Spinal cord (tissue), 10 donors: Measurements from ENCODE around the gene HES4. TPM values are rescaled to one million over a fixed set of nuclear protein-coding genes. Genes with fewer than 3 reads are reported as not detected.

Experiments
- DNase-seq, 6 donors: peaks; one replicate each; pipeline versions ENCODE4 v3.0.0 to v3.0.0-alpha.2; 2013 to 2015; ENCODE audit warnings: low spot score in 6 of 6, low read depth in 4 of 6
- H3K27ac ChIP-seq: one replicate; pipeline ENCODE4 v1.5.1; 2013; ENCODE audit warnings: low read depth, low read length, control low read depth
- H3K27me3 ChIP-seq: one replicate; pipeline ENCODE4 v1.6.1; 2013; ENCODE audit warnings: low read length; ENCODE audit not compliant: control insufficient read depth, insufficient read depth
- H3K36me3 ChIP-seq: one replicate; pipeline ENCODE4 v1.6.1; 2013; ENCODE audit warnings: low read length; ENCODE audit not compliant: control insufficient read depth, insufficient read depth
- H3K4me1 ChIP-seq: one replicate; pipeline ENCODE4 v1.6.1; 2013; ENCODE audit warnings: low read length; ENCODE audit not compliant: control insufficient read depth, insufficient read depth
- H3K4me3 ChIP-seq: one replicate; pipeline ENCODE4 v1.5.1; 2013; ENCODE audit warnings: low read depth, low read length, control low read depth
- H3K9me3 ChIP-seq: one replicate; pipeline ENCODE4 v1.6.1; 2013; ENCODE audit warnings: low read length; ENCODE audit not compliant: control insufficient read depth, insufficient read depth
- WGBS: methylation state at CpG from one replicate; pipeline ENCODE4 v1.1.5; 2013; ENCODE audit warnings: missing lambda C conversion rate; ENCODE audit not compliant: insufficient coverage; 5-methylcytosine and 5-hydroxymethylcytosine counted together
- polyA plus RNA-seq, 2 donors: library from polyadenylated mRNA; unstranded; fragments of 120-200 nt; gene quantifications; one replicate each; pipeline ENCODE4 v1.2.1, GENCODE V29; 2013; ENCODE audit not compliant: insufficient read length in 2 of 2
- total RNA-seq, 2 donors: library from RNA; depleted of rRNA in 1 of 2; stranded (reverse); fragments of 120-200 nt in 1 of 2; fragments of >200 nt in 1 of 2; gene quantifications; one replicate each; pipeline versions ENCODE4 v1.2.3 to v1.2.4, GENCODE V29; 2013 to 2014
- donor health status: healthy.

Gene HES4
- total and polyA plus RNA-seq, 4 donors = 12.3 to 77.1 (median 73.2) TPM

DNA sequence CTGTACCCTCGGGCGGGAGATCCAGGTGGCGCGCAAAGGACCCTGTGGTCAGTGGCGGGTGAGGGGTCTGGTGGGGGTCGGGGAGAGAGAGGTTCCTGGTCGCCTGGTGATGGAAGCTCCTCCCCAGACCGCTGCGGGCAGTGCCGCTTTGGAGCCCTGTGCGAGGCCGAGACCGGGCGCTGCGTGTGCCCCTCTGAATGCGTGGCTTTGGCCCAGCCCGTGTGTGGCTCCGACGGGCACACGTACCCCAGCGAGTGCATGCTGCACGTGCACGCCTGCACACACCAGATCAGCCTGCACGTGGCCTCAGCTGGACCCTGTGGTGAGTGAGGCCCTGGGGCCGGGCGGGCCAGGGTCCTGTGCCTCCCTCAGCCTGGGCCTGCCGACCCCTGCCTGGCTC lies 43.5 kb upstream of the HES4 start:
- Histone ChIP-seq H3K4me3 (no peak overlapping the region), H3K36me3 (peaks cover 79% of the 10 kb centered on the region), H3K4me1 (peaks cover 22% of the 10 kb centered on the region), H3K27me3 (peaks cover 4% of the 10 kb centered on the region), H3K9me3 (no peaks in the 10 kb centered on the region), H3K27ac (no peak overlapping the region)
- WGBS = 94% methylated on average over 27 of the region's 27 CpGs
- no peak for DNase-seq

DNA sequence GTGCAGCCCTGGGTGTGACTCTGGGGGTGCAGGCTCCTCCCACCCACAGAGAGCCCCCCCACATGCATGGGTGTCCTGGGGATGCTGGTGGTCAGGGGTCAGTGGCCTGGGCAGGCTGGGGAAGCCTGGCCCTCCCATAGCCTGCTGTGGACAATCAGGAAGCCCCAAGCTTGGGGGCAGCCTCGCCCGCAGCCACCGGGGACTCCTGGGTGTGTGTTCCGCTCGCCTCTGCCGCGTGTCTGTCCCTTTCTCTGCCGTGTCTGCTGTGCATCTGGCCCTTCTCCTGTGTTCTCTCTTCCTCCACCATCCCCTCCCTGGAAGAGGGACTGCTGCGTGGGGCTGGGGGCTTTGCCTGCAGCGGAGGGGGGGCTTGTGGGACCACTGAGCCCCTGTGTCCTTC lies 42.9 kb upstream of the HES4 start:
- Histone ChIP-seq H3K36me3 (peaks cover 79% of the 10 kb centered on the region), H3K4me3 (no peak overlapping the region), H3K27ac (no peak overlapping the region), H3K9me3 (no peaks in the 10 kb centered on the region), H3K27me3 (peaks cover 4% of the 10 kb centered on the region), H3K4me1 (peaks cover 27% of the 10 kb centered on the region)
- no peak for DNase-seq
- 86% methylated on average over 10 of the region's 10 CpGs for WGBS

DNA sequence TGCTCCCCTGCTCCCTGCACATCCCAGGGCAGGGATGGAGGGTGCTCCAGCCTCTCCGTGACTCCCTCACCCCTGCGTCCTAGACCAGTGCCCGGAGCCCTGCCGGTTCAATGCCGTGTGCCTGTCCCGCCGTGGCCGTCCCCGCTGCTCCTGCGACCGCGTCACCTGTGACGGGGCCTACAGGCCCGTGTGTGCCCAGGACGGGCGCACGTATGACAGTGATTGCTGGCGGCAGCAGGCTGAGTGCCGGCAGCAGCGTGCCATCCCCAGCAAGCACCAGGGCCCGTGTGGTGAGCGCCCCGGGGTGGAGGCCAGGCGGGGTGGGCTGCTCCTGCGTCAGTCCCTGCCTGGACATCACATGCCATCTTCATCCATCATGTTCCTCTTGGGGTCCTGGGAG lies 42.0 kb upstream of the HES4 start:
- H3K4me1 ChIP-seq = peaks cover 31% of the 10 kb centered on the region
- H3K36me3 ChIP-seq = peaks cover 79% of the 10 kb centered on the region
- H3K27ac ChIP-seq = no peak overlapping the region
- 94% methylated on average over 23 of the region's 25 CpGs for WGBS
- no peak overlapping the region for H3K4me3 ChIP-seq
- no peak for DNase-seq
- H3K27me3 ChIP-seq = peaks cover 4% of the 10 kb centered on the region
- no peaks in the 10 kb centered on the region for H3K9me3 ChIP-seq

DNA sequence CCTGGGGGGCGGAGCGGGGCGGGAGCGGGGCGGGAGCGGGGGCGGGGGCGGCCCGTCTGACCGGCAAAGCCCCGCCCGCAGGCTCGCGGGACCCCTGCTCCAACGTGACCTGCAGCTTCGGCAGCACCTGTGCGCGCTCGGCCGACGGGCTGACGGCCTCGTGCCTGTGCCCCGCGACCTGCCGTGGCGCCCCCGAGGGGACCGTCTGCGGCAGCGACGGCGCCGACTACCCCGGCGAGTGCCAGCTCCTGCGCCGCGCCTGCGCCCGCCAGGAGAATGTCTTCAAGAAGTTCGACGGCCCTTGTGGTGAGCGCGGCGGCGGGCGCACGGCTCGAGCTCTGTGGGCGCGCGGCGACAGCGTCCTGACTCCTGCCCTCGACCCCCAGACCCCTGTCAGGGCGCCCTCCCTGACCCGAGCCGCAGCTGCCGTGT lies 41.2 kb upstream of the HES4 start:
- no peak for DNase-seq
- H3K4me3 ChIP-seq = no peak overlapping the region

DNA sequence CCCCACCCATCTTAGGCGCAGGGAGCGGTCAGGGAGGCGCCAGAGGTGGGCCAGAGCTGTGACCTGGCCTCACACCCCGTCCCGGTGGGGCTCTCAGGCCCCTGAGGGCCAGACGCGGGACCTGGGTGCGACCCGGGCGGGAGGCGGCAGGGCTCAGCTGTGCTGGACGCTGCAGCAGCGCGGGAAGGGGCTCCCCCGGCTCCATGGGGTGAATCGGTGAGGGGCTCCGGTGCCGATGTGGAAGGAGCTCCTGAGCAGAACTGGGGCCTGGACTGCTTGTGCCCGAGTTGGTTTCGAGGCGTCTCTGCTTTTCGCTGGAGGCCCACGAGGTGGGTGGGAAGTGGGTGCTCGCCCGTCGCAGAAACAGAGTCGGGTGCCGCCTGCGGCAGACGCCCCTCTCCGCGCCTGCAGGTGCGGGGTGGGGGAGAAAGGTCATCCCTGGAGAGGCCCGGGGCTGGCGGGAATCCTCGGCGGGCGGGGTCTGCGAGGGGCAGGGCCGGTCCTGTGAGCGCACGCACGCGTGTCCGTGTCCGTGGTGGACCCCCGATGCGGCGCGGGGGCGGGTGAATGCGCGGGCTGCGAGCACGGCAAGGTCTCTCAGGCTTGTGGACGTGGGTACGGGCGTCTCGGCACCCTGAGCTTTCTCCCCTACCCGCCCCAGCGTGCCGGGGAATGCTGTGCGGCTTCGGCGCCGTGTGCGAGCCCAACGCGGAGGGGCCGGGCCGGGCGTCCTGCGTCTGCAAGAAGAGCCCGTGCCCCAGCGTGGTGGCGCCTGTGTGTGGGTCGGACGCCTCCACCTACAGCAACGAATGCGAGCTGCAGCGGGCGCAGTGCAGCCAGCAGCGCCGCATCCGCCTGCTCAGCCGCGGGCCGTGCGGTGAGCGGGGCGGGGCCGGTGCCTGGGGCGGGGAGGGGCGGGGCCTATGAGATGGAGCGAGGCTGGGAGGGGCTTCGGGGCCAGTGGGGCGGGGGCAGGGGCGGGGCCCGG lies 40.4 kb upstream of the HES4 start:
- peak in 2 of 6 donors; percentile 91 to 94 for DNase-seq
- Histone ChIP-seq H3K27ac (no peak overlapping the region), H3K27me3 (peaks cover 4% of the 10 kb centered on the region)

More for the DNA sequence above, 41.2 kb upstream of the HES4 start:
- H3K27ac ChIP-seq = no peak overlapping the region
- peaks cover 79% of the 10 kb centered on the region for H3K36me3 ChIP-seq
- H3K27me3 ChIP-seq = peaks cover 4% of the 10 kb centered on the region
- H3K4me1 ChIP-seq = peaks cover 38% of the 10 kb centered on the region
- no peaks in the 10 kb centered on the region for H3K9me3 ChIP-seq
- 35% methylated on average over 54 of the region's 60 CpGs for WGBS

DNA sequence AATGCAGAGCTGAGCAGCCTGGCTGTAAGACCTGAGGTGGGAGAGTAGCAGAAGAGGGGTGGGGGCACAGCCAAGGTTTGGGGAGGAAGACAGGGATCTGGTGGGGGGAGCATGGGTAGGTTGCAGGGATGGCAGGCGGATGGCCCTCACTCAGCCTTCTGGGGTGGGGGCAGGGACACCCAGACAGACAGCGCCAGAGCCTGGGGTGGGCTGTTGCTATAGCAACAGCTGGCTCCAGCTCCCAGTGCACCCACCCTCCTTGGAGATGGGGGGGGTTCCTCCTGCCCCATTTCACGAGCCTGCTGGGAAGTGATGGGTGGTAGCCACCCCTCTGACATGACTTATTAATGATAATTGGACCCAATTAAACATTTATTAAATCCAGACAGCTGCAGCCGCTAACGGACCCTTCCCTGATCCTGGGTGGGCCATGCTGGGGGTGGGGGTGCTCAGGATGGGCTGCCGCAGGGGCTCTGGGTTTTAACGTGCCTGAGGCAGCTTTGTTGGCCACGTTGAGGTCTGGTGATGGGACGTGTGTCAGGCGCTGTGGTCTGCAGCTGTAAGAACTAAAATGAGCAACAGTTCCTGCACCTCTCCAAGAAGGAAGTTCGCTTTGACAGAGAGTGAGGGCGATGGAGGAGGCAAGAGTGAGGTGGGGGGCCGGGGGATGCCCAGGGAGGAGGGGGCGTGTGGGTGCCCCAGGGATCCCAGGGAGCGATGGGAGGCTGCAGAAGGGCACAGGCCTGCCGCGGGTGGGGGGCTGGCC lies 39.4 kb upstream of the HES4 start:
- H3K36me3 ChIP-seq = peaks cover 76% of the 10 kb centered on the region
- peaks cover 4% of the 10 kb centered on the region for H3K27me3 ChIP-seq
- H3K4me3 ChIP-seq = no peak overlapping the region
- no peak overlapping the region for H3K27ac ChIP-seq
- DNase-seq = peak in 1 of 6 donors; percentile 23
- no peaks in the 10 kb centered on the region for H3K9me3 ChIP-seq
- WGBS = 51% methylated on average over 13 of the region's 17 CpGs
- peaks cover 54% of the 10 kb centered on the region for H3K4me1 ChIP-seq

More for the DNA sequence above, 40.4 kb upstream of the HES4 start:
- peaks cover 79% of the 10 kb centered on the region for H3K36me3 ChIP-seq
- H3K9me3 ChIP-seq = no peaks in the 10 kb centered on the region
- WGBS = 8% methylated on average over 82 of the region's 99 CpGs
- peak overlapping the region; percentile 24 for H3K4me3 ChIP-seq
- peaks cover 46% of the 10 kb centered on the region for H3K4me1 ChIP-seq

DNA sequence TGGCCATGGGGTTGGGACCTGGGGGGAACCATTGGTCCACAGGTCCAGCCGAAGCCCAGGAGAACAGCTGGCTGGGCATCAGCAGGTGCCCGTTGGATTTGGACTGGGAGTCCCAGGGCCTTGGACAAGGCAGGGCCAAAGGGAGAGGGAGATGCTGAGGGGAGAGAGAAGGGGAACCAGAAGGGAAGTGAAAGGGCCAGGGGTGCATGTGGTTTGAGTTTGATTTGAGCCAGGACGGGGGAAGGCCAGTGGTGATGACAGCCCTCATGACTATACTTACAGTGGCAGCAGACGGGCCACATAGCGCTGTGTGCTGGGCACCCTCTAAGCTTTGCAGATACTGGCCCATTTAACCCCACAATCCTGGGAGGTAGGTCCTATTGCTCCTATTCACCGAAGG lies 38.8 kb upstream of the HES4 start:
- no peak overlapping the region for H3K4me3 ChIP-seq
- H3K27ac ChIP-seq = no peak overlapping the region
- WGBS = 87% methylated on average over 3 of the region's 6 CpGs
- no peak for DNase-seq
- no peaks in the 10 kb centered on the region for H3K9me3 ChIP-seq
- H3K27me3 ChIP-seq = peaks cover 6% of the 10 kb centered on the region
- peaks cover 70% of the 10 kb centered on the region for H3K36me3 ChIP-seq
- peaks cover 57% of the 10 kb centered on the region for H3K4me1 ChIP-seq

DNA sequence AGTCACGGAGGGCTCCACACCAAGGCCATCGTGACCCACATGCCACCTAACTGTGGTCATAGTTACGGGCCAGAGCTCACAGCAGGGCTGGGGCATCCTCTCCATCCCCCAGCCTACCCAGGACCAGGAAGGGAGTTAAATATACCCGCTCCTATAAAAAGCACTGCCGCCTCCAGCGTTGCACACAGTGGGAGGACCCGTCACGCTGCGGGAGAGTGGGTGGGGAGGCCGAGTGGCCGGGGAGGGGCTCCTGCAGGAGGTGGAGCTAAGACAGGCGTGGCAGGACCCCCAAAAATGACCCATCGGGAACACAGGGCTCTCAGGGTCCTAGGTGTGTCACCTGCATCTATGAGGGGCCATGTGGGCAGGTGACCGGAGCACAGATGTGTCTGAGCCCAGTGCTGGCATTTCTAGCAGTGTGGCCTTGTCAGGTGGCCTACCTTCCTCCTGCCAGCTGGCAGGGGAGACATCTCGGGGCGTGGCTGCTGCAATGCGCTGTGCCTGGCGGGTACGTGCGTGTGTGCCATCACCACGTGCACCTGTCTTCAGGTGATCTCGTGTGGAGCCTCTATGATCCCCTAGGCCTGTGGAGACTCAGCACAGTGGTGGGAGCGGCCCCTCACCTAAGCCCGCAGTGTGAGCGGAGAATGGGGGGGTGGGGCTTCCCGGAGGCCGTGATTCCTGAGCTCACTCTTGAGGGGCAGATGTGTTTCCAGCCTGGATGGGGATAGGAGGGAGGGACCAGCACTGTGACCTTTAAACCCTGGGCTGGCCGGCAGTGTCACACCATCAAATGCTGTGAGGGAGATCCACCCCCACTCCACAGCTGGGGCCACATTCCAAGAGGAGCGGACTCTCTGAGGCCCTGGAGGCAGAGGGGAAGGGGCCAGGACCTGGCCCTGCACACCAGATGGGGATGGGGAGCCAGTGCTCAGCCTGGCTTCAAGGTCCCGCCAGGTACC lies 37.8 kb upstream of the HES4 start:
- 93% methylated on average over 18 of the region's 30 CpGs for WGBS
- H3K4me3 ChIP-seq = no peak overlapping the region
- no peak overlapping the region for H3K27ac ChIP-seq
- DNase-seq = no peak
- H3K36me3 ChIP-seq = peaks cover 60% of the 10 kb centered on the region
- H3K9me3 ChIP-seq = no peaks in the 10 kb centered on the region
- H3K27me3 ChIP-seq = peaks cover 6% of the 10 kb centered on the region
- H3K4me1 ChIP-seq = peaks cover 62% of the 10 kb centered on the region
